Stimulated activated CD4-positive, alpha-beta T cell treated with anti-CD3 and anti-CD28 coated beads, Interleukin-4, amount 100 ng/mL, for 1 hour (primary cell): ENCODE results near the gene ADPRHL1.
"Not testable (repeated sequence)": the region's sequence is repeated elsewhere in the genome, so short reads cannot be mapped to it uniquely, and the experiment has no call there.

Experiments used
- DNase-seq: peaks from one replicate; pipeline ENCODE4 v3.0.0-alpha.2; 2020

Gene ADPRHL1

GRCh38 chr13:113477724-113478123 lies 24.4 kb upstream of the ADPRHL1 start:
- no peak for DNase-seq

DNA sequence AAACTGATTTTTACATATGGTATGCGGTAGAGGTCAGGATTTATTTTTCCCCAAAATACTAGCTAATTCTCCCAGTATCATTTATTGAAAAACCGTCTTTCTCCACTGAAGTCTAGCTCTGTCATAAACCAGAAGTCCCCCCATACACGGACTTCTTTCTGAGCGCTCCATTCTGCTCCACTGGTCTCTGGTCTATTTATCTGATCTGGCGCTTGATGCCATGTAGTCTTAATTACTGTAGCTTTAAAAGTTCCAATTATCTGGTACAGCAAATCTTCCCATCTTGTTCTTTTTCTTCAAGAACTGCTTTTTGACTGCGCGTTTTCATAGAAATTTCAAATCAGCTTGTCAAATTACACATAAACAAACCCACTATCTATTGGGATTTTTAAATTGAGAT lies 23.5 kb upstream of the ADPRHL1 start:
- DNase-seq = no peak

DNA sequence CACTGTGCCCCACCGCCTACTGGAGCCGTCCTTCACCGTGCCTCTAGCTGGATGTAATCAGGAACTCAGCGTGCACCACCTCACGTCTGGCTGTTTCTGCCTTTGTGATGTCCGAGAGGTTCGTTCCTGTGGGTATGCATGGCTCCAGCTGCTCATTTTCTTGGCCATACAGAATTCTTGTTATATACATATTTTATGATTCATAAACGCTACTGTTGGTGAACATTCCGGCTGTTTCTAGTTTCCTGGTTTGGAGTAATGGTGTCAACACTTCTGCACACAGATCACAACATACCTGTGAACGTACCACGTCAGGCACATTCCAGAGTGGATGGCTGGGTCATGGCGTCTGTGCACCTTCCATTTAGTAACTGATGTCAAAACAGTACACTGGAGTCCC lies 22.6 kb upstream of the ADPRHL1 start:
- DNase-seq = no peak

DNA sequence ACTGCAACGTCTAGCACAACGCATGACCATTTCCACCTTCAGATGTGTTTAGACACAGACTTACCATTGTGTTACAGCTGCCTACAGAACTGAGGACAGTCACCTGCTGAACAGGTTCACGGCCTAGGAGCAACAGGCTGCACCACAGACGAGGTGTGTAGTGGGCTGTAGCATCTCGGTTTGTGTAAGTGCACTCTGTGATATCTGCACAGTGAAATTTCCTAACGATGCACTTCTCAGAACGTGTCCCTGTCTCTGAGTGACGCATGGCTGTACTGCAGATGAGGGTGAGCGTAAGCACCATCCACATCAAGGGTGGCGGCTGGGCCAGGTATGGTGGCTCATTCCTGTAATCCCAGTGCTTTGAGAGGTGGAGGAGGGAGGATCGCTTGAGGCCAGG lies 22.0 kb upstream of the ADPRHL1 start:
- DNase-seq = no peak

DNA sequence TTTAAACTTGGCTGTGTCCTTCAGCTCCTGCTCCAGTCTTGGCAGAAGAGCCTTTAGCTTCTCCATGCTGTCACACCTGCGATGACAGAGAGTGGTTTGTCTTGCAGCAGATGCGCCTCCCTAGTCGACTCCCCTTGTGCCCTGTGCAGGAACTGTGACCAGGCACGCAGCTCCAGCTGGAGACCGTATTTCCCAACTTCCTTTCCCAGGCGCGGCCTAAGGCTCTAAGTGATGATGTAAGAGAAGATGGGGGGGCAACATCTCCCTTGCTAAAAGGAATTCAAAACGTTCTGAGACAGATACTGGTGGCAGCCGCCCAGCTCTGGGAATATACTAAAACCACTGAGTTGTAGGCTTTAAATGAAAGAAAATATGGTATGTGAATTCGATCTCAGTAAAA lies 20.9 kb upstream of the ADPRHL1 start:
- DNase-seq = no peak

DNA sequence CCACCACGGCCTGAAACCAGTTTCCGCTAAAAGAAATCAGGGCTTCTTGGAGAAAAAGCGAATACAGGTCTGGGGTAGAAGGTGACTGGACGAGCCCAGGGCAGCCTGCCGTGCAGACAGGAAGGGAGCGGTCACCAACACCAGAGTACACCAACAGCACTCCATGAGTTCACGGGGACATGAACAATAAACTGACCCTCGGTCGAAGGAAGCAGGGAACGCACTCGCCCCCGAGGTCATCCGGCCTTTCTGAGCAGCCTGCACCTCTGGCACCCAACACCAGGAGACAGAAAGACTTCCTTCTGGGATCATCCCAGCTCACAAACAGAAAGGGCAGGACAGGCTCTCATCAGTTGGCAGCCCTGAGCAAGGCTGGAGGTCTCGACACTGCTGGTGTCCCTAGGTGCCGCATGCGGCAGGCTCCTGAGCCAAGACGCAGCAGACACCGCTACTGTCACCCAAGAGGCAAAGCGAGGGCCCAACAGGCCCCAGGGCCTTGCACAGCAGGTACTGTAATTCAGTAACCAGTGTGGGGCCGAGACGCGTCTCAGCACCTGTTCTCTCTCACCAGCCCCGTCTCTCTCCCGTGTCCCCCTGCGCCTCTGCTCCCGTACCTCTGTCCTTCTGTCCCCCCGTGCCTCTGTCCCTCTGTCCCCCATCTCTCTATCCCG lies 19.2 kb upstream of the ADPRHL1 start:
- no peak for DNase-seq

- DNase-seq = no peak
These were observed 18.6 kb upstream of the ADPRHL1 start for GRCh38 chr13:113471844-113472243.

GRCh38 chr13:113470635-113471163 lies 17.4 kb upstream of the ADPRHL1 start:
- DNase-seq = not testable (repeated sequence)

- DNase-seq = no peak
These were observed 16.8 kb upstream of the ADPRHL1 start for GRCh38 chr13:113470073-113470472.

GRCh38 chr13:113469582-113469981 lies 16.3 kb upstream of the ADPRHL1 start:
- DNase-seq = no peak

- DNase-seq = no peak
These were observed 15.3 kb upstream of the ADPRHL1 start for GRCh38 chr13:113468472-113469201.

GRCh38 chr13:113468029-113468428 lies 14.7 kb upstream of the ADPRHL1 start:
- DNase-seq = no peak

DNA sequence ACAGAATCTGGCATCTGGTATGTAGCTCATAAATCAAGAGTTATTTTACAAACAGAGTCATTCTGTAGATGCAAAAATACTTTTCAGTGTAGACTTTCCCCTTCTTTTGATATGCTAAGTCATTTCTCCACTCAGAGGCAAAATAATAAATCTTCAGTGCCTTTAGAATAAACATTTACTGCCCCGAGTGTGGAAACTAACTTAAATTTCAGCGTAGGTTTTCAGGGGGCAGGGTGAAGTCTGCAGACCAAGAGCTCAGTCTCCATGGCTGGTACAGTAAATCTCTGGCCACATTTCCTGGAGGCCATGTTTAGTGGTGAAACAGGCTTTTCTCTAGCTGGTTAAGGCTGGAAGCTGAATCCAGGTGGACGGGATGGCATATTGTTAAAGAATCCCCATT lies 13.1 kb upstream of the ADPRHL1 start:
- no peak for DNase-seq

DNA sequence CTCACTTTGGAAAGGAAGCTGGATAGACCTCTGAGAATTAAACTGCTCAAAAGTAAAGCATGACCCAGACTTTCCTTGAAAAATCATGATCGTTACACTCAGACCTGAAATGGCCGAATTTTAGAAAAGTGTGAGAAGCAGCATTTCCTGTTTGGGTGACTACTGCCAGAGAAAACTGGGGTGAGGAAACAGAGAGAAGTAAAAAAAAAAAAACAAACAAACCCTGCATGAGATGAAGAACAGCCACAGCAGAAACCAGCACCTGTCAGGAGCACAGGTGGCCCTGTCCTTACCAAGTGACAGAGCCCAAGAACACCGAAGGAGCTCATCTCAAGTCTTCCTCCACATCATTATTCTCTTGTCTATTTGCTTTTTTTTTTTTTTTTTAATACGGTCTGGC lies 12.0 kb upstream of the ADPRHL1 start:
- no peak for DNase-seq

GRCh38 chr13:113464476-113464875 lies 11.2 kb upstream of the ADPRHL1 start:
- no peak for DNase-seq

- DNase-seq = no peak
These were observed 7.9 kb upstream of the ADPRHL1 start for GRCh38 chr13:113461022-113461751.

DNA sequence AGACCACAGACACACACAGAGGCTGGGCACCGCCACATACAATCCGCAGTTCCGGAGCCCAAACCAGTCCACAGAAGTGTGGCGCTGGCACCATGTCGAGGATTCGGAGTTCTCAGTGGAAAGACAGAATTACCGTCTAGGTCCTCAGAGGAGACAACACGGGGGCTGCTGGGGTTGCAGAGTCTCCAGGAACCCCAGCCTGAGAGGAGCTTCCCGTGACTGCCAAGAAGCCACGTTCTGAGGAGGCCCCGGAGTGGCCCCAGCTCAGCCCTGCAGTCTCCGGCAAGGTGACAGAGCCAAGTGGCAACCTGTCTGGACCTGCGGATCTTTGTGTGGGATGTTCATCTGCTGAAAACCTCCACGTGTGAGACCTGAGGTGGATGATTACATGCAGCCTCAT lies 7.3 kb upstream of the ADPRHL1 start:
- DNase-seq = no peak

- DNase-seq = no peak
These were observed 6.8 kb upstream of the ADPRHL1 start for GRCh38 chr13:113460064-113460555.

- no peak for DNase-seq
These were observed 5.2 kb upstream of the ADPRHL1 start for GRCh38 chr13:113458253-113459065.

DNA sequence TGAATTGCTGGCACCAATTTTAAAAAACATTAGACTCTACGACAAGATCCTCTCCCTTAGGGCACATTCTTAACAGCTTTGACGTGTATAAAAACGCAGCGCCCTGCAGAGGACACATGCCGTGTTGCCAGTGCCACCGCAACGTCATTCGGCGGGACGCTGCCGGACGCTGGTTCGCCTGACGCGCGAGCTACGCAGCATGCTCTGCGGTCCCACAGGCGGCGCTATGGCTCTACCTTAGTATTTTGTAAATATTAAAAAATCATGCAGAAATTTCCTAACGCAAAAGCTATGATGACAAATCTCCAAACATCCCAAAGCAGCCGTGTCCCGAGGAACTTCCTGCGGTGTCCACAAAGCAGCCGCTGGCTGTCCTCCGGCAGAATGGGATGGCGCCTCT lies 4.2 kb upstream of the ADPRHL1 start:
- DNase-seq = no peak

GRCh38 chr13:113456116-113456702 lies 2.9 kb upstream of the ADPRHL1 start:
- no peak for DNase-seq

DNA sequence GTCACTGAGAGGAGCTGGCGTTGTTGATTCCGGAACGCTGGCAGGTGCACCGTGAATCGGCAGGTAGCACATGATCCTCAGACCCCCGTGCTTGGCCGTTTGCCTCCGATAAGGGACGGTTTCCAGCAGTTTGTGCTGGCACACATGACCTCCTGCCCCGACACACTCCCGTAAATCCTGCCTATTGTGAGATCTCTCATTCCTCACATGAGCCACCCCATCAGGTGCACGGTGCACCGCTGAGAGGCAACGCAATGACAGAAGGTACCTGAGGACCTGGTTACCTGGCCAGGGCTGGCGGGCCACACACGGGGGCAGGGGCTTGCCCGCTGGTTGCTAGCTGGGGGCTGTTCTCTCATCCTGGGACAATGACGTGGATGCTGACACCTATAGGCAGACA lies 2.1 kb upstream of the ADPRHL1 start:
- no peak for DNase-seq
